ENCODE results near the gene TMEM184B.

DNA sequence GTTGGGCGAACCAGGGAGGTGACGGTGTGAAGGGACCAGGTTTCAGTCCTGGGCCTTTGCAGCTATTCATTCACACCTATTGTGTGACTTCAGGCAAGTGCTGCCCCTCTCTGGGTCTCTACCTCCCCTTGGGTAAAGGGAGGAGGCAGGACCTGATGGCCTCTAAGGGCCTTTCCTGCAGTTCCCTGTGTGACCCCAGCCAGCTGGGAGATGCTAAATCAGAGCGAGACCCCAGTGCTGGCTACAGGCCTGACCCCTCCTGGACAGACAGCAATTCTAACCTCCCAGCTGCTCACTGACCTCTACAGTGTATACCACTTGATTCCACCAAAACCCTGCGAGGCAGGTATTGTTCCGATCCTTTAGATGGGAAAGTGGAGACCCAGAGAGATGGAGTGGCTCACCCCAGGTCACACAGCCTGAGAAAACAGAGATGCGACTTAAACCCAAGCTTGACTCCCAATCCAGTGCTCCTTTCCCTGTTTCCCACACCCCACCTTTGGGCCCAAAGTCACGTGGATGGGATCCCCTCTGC is 64.8 kb downstream of the TMEM184B start:
- TF ChIP-seq CTCF (IDR thresholded peaks at IDR 0.05) (no peak), EZH2 (IDR thresholded peaks at IDR 0.05; ENCODE audit: borderline replicate concordance, insufficient read depth, low read depth, low read length, poor library complexity, severe bottlenecking) (no peak)
